Cardiac muscle cell (in vitro differentiated cells and primary cell): Measurements from ENCODE around the gene MFSD2A. TPM values are rescaled to one million over a fixed set of nuclear protein-coding genes. Genes with fewer than 3 reads are reported as not detected.
"Not testable (repeated sequence)": the region's sequence is repeated elsewhere in the genome, so short reads cannot be mapped to it uniquely, and the experiment has no call there.

Source experiments
- DNase-seq, 2 donors: peaks; one replicate each; pipeline versions ENCODE4 v3.0.0 to v3.0.0-alpha.2; 2010 to 2017; ENCODE audit warnings: low read depth in 1 of 2, low spot score in 1 of 2
- H3K27ac ChIP-seq: fragments of 200-600 bp; sonication (generic); 2 replicates; pipeline ENCODE4 v1.5.1; 2016
- H3K27me3 ChIP-seq: fragments of 200-600 bp; sonication (generic); 2 replicates; pipeline ENCODE4 v1.6.0; 2016; ENCODE audit warnings: control low read depth
- H3K36me3 ChIP-seq: fragments of 200-600 bp; sonication (generic); 2 replicates; pipeline ENCODE4 v1.5.1; 2016; ENCODE audit warnings: control low read depth
- H3K4me1 ChIP-seq: fragments of 200-600 bp; sonication (generic); 2 replicates; pipeline ENCODE4 v1.8.1; 2017; ENCODE audit warnings: low read depth, mild to moderate bottlenecking, mixed run types
- H3K4me3 ChIP-seq: fragments of 200-600 bp; sonication (generic); 2 replicates; pipeline ENCODE4 v1.5.1; 2016; ENCODE audit warnings: mild to moderate bottlenecking
- H3K9me3 ChIP-seq: fragments of 200-600 bp; sonication (generic); 2 replicates; pipeline ENCODE4 v1.5.1; 2017; ENCODE audit warnings: low read depth, mild to moderate bottlenecking, control low read depth
- polyA plus RNA-seq: library from polyadenylated mRNA; unstranded; fragments of >200 nt; fragmentation: Nextera tagmentation; extraction: Ambion mirVana; gene quantifications from 2 replicates; pipeline ENCODE4 v1.2.1, GENCODE V29; 2016
- total RNA-seq: library from RNA; depleted of rRNA; stranded (reverse); fragments of >200 nt; gene quantifications from 2 replicates; pipeline ENCODE4 v1.2.3, GENCODE V29; 2016
- TF ChIP-seq, protein P1 (sequence below): IDR thresholded peaks from 2 replicates; pipeline ENCODE4 v1.5.1; 2012; ENCODE audit warnings: low read depth, mild to moderate bottlenecking, low read length

Gene MFSD2A
- total and polyA plus RNA-seq, 2 experiments from 2014 or later: 1.0 TPM; not detected in 1

DNA sequence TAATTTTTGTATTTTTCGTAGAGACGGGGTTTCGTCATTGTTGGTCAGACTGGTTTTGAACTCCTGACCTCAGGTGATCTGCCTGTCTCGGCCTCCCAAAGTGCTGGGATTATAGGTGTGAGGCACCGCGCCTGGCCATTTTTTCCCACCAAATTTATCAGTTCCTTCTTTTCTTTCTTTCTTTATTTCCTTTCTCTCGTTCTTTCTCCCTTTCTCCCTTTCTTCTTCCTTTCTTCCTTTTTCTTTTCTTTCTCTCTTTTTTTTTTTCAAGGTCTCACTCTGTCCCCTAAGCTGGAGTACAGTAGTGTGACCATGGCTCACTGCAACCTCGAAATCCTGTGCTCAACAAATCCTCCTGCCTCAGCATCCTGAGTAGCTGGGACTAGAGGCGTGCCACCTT, 26.4 kb downstream of the MFSD2A start:
- Histone ChIP-seq H3K9me3 (no peaks in the 10 kb centered on the region), H3K36me3 (no peaks in the 10 kb centered on the region), H3K27me3 (no peaks in the 10 kb centered on the region), H3K4me3 (no peak overlapping the region), H3K27ac (no peak overlapping the region), H3K4me1 (no peaks in the 10 kb centered on the region)
- DNase-seq: no peak
- TF ChIP-seq, protein P1, sequence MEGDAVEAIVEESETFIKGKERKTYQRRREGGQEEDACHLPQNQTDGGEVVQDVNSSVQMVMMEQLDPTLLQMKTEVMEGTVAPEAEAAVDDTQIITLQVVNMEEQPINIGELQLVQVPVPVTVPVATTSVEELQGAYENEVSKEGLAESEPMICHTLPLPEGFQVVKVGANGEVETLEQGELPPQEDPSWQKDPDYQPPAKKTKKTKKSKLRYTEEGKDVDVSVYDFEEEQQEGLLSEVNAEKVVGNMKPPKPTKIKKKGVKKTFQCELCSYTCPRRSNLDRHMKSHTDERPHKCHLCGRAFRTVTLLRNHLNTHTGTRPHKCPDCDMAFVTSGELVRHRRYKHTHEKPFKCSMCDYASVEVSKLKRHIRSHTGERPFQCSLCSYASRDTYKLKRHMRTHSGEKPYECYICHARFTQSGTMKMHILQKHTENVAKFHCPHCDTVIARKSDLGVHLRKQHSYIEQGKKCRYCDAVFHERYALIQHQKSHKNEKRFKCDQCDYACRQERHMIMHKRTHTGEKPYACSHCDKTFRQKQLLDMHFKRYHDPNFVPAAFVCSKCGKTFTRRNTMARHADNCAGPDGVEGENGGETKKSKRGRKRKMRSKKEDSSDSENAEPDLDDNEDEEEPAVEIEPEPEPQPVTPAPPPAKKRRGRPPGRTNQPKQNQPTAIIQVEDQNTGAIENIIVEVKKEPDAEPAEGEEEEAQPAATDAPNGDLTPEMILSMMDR: no peak

DNA sequence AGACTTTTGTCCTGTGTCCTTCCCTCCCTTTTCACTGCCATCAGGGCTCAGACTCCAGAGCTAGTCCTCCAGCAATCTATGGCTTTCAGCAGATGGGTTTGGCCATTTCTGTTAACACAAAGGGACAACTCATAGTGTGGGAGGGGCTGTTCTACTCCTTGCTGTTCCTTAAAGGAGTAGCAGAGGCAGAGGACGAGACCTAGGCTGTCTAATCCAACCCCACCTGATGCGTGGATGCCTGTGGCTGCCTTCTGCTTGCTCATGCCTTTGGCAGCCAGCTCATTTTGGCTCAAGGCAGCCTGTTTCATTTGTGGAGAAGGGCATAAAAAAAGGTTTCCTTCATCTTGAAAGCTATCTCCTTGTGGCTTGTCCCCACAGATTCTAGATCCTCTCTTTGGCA, 27.0 kb downstream of the MFSD2A start:
- Histone ChIP-seq H3K36me3 (no peaks in the 10 kb centered on the region), H3K4me1 (no peaks in the 10 kb centered on the region), H3K27ac (no peak overlapping the region), H3K9me3 (no peaks in the 10 kb centered on the region), H3K4me3 (no peak overlapping the region), H3K27me3 (no peaks in the 10 kb centered on the region)
- DNase-seq: peak in 1 of 2 donors; percentile 82
- TF ChIP-seq, protein P1: no peak

DNA sequence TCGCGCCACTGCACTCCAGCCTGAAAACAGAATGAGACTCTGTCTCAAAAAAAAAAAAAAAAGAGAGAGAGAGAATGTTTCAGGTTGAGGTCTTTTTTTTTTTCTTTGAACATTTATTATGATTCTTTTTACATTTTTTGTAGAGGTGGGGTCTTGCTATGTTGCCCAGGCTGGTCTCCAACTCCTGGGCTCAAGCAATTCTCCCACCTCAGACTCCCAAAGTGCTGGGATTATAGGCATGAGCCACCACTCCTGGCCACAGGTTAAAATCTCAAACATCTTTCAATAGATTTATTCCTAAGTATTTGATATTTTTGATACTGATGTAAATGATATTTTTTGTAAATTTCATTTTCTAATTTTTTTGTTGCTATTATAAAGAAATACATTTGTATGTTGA, 29.5 kb downstream of the MFSD2A start:
- not testable (repeated sequence) for DNase-seq, H3K4me1 ChIP-seq, H3K9me3 ChIP-seq, H3K27me3 ChIP-seq, H3K4me3 ChIP-seq, H3K36me3 ChIP-seq, H3K27ac ChIP-seq

DNA sequence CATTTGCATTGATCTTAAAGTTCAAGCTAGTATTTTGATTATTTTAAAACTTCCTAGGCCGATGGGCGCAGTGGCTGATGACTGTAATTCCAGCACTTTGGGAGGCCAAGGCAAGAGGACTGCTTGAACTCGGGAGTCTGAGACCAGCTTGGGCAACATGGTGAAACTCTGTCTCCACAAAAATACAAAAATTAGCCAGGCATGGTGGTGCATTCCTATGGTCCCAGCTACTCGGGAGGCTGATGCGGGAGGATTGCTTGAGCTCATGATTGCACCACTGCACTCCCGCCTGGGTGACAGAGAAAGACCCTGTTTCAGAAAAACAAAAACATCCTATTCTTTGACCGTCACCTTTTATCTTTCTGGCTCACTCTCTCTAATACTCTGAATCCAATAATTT, 30.0 kb downstream of the MFSD2A start:
- Histone ChIP-seq H3K27me3 (no peaks in the 10 kb centered on the region), H3K36me3 (no peaks in the 10 kb centered on the region)
- TF ChIP-seq, protein P1: no peak

DNA sequence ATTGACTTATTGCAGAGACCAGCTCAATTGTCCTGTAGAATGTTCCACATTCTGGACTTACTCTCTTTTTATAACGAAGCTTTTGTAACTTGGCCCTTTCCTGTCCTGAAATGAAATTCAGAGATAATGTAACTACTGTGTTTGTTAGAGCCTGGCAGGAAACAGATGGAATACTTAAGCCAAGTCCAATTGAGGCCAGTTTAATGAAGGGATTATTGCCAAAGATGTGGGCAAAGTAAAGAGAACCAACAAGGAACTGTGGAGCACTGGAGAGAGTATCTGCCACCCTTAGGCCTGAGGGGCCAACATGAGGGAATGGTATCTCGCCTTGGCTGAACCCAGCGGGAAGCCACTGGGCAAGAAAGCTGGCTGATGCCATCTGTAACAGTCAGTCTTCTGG, 32.9 kb downstream of the MFSD2A start:
- Histone ChIP-seq H3K9me3 (no peaks in the 10 kb centered on the region), H3K27me3 (no peaks in the 10 kb centered on the region), H3K4me1 (no peaks in the 10 kb centered on the region), H3K4me3 (no peak overlapping the region), H3K27ac (no peak overlapping the region), H3K36me3 (no peaks in the 10 kb centered on the region)
- TF ChIP-seq, protein P1: no peak
- DNase-seq: no peak

More for the DNA sequence above, 30.0 kb downstream of the MFSD2A start:
- no peaks in the 10 kb centered on the region for H3K9me3 ChIP-seq
- H3K27ac ChIP-seq: no peak overlapping the region
- no peak for DNase-seq
- H3K4me3 ChIP-seq: no peak overlapping the region
- no peaks in the 10 kb centered on the region for H3K4me1 ChIP-seq

DNA sequence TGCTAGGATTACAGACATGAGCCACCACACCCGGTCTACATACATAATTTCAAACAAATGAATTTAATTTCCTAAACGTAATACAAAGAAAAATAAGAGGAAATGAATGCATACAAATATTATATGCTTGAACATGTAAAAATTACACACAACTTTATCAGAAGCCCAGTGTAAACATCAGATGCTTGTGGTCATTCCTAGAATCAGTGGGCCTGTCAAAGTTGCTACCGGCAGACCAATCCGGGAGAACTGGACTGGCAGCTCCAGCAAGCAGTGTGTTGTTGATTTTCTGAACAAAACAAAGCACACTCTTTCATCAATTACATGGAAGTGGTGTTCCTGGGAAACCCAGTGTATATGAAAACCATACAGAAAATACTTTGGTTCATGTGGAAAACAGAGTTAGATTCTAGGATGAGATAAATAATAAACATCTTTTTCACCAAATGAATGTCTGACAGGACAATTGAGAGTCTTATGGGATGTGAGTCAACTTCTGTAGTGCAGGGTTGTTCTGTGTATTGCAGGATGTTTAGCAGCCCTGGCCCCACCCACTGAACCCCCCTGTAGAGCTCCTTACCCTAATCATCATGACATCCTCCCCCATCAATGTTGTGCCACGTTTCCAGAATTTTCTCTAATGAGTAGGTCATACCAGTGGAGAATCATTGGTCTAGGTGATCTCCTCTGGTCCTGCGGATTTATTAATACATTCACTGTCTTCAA, 33.8 kb downstream of the MFSD2A start:
- no peaks in the 10 kb centered on the region for H3K27me3 ChIP-seq
- H3K4me1 ChIP-seq: no peaks in the 10 kb centered on the region
- DNase-seq: no peak
- TF ChIP-seq, protein P1: no peak
- no peak overlapping the region for H3K4me3 ChIP-seq
- no peak overlapping the region for H3K27ac ChIP-seq
- H3K36me3 ChIP-seq: no peaks in the 10 kb centered on the region
- no peaks in the 10 kb centered on the region for H3K9me3 ChIP-seq
